ENCODE measurements around the gene CPHXL.

The CPHXL gene

DNA sequence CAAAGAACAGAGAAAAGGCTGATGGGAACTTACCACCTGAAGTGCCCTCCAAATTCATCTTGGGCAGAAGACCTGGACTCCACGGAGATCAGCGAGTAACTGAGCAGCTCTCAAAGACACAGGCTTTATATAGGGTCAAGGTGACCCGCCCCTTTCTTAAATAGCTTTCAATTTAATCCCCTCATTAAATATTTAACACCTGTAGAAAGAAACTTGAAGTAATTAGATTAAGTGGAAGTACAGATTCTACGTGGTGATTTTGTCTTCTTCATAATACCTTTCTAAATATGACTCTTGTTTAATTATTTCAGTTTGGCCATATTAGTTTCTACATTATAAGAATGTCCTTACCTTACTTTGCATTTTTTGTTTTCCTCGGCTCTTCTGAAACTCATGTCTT, 24.9 kb downstream of the CPHXL start, which contains the start of gene DUXB:
Gene DUXB, minus strand, starts transcription at position 101 of the 400 bp plus-strand sequence. Its CDS starts 43 bp downstream, at position 58.
- DNase-seq (ENCODE audit: low read depth): no peak

- no peak for DNase-seq (ENCODE audit: low read depth)
Observed at GRCh38 chr16:75697571-75697970, 28.7 kb downstream of the CPHXL start.

- DNase-seq (ENCODE audit: low read depth): no peak
Observed at GRCh38 chr16:75695708-75696107, 30.6 kb downstream of the CPHXL start.

- no peak for DNase-seq (ENCODE audit: low read depth)
Observed at GRCh38 chr16:75687361-75687760, 38.9 kb downstream of the CPHXL start.

GRCh38 chr16:75682308-75682707, 44.0 kb downstream of the CPHXL start:
- no peak for DNase-seq (ENCODE audit: low read depth)

GRCh38 chr16:75679366-75679765, 46.9 kb downstream of the CPHXL start:
- DNase-seq (ENCODE audit: low read depth): no peak

DNA sequence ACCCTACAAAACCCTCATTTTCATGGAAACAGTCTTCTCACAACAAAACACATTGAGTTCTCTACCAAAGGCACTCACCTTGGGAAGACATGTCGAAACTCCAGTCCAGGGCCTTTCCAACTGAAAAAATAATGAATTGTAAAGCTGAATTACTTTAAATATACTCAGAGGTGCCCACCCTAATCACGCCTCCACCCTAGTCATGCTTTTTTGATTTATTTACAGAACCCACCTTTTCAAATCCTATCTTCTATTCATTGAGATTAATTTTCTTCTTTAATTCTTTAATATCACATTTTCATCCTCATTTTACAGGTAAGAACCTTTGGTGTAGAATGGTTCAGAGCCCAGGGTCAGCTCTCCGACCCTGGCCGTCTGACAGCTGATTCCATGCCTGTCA, 49.4 kb downstream of the CPHXL start, which contains the start of gene CPHXL2:
Gene CPHXL2, minus strand, starts transcription at position 101 of the 400 bp plus-strand sequence. Its CDS starts 10 bp downstream, at position 91.
- DNase-seq (ENCODE audit: low read depth): no peak

DNA sequence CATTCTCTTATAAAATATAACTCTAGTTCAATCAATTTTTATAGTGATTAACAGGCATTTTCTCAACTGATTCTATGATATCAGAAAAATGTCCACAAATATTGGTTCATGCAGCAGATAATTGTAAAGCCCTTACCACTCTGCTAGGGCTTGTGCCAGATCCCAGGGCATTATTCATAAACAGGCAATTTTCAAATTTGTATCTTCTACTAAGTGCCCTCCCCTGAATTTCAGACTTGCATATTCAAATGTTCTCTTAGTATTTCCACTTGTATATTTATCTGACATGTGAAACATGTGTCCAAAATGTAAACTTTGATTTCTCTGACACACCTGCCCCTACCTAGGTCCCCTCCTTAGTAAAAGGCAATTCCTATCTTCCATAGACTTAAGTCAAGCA, 58.8 kb downstream of the CPHXL start:
- DNase-seq (ENCODE audit: low read depth): no peak

Data from fibroblast of gingiva (primary cell).